H1 (cell line): ENCODE data around the gene MYH10.

Experiments used
- BCL11A ChIP-seq, 2 experiments: IDR thresholded peaks; one replicate each; pipeline ENCODE4 v1.6.1; 2011; ENCODE audit warnings: low read depth in 2 of 2, low read length in 2 of 2, mild to moderate bottlenecking in 2 of 2
- EP300 ChIP-seq, 2 experiments: IDR thresholded peaks; 1 replicate in 1 of 2; 2 replicates in 1 of 2; pipeline ENCODE4 v1.6.1; 2011 to 2012; ENCODE audit warnings: low read depth in 2 of 2, low read length in 2 of 2, mild to moderate bottlenecking in 2 of 2, borderline replicate concordance in 1 of 2, inconsistent platforms in 1 of 2, moderate library complexity in 1 of 2
- EZH2 ChIP-seq: fragments of 200-600 bp; sonication (generic); IDR thresholded peaks from 2 replicates; pipeline ENCODE4 v1.7.1; 2012; ENCODE audit warnings: low read depth, mild to moderate bottlenecking, moderate library complexity, low read length, inconsistent platforms; ENCODE audit not compliant: severe bottlenecking
- MAFK ChIP-seq: IDR thresholded peaks from 2 replicates; pipeline ENCODE4 v1.6.1; 2012; ENCODE audit warnings: low read depth, mild to moderate bottlenecking, improper control_type of control experiment, low read length
- POLR2A ChIP-seq, 2 experiments: IDR thresholded peaks; 1 replicate in 1 of 2; 2 replicates in 1 of 2; pipeline ENCODE4 v1.6.1; 2011; ENCODE audit warnings: low read depth in 2 of 2, low read length in 2 of 2, mild to moderate bottlenecking in 2 of 2; ENCODE audit errors: control extremely low read depth in 1 of 2
- POLR2AphosphoS5 ChIP-seq: IDR thresholded peaks from 2 replicates; pipeline ENCODE4 v1.6.1; 2011; ENCODE audit warnings: low read depth, low read length
- RFX5 ChIP-seq: IDR thresholded peaks from 2 replicates; pipeline ENCODE4 v1.6.1; 2011; ENCODE audit warnings: low read depth, low read length, improper control_type of control experiment, borderline replicate concordance
- RXRA ChIP-seq: IDR thresholded peaks from 2 replicates; pipeline ENCODE4 v1.6.1; 2011; ENCODE audit warnings: low read depth, mild to moderate bottlenecking, low read length, moderate library complexity; ENCODE audit not compliant: insufficient read depth
- SP2 ChIP-seq: IDR thresholded peaks from 2 replicates; pipeline ENCODE4 v1.6.1; 2012; ENCODE audit warnings: mild to moderate bottlenecking, low read length, inconsistent platforms
- SUZ12 ChIP-seq: fragments of 200-600 bp; sonication (generic); IDR thresholded peaks from 2 replicates; pipeline ENCODE4 v1.6.1; 2012; ENCODE audit warnings: mild to moderate bottlenecking, inconsistent platforms, low read length, moderate library complexity, mixed read lengths
- YY1 ChIP-seq: IDR thresholded peaks from 2 replicates; pipeline ENCODE4 v1.6.1; 2011; ENCODE audit warnings: low read depth, mild to moderate bottlenecking, low read length
- ZNF274 ChIP-seq: IDR thresholded peaks from 2 replicates; pipeline ENCODE4 v1.7.0; 2012; ENCODE audit warnings: low read length, borderline replicate concordance; ENCODE audit errors: extremely low read depth
- TF ChIP-seq, protein P1 (sequence below): IDR thresholded peaks from 2 replicates; pipeline ENCODE4 v1.6.1; 2012; ENCODE audit warnings: inconsistent platforms

DNA sequence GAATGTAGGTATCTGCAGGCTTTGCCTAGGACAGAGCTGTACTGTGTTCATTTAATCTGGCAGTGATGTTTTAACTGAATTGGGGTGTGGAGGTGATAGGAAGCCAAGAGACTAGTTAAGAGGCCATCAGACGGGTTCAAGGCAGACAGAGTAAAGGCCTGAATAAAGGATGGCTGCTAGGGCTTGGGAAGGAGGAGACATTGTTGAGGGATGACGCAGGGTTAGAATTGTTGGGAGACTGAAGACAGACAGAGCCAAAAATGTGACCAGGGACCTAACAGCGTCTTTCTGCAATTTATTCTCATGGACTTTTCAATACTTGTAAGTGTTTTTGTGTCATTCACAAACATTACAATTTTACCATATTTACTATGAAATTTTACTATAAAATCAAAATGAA, 48.6 kb upstream of the MYH10 start:
- TF ChIP-seq YY1 (no peak), ZNF274 (no peak), POLR2AphosphoS5 (no peak), BCL11A (IDR thresholded peaks at IDR 0.05; ENCODE audit: low read depth in 2 of 2, low read length in 2 of 2) (no peak), RFX5 (no peak), EP300 (IDR thresholded peaks at IDR 0.05; ENCODE audit: borderline replicate concordance in 1 of 2, low read depth in 2 of 2, low read length in 2 of 2) (no peak), POLR2A (IDR thresholded peaks at IDR 0.05; ENCODE audit: control extremely low read depth in 1 of 2, low read depth in 2 of 2, low read length in 2 of 2) (no peak), EZH2 (no peak), MAFK (no peak), RXRA (no peak), SP2 (no peak), SUZ12 (no peak)
- TF ChIP-seq, protein P1, sequence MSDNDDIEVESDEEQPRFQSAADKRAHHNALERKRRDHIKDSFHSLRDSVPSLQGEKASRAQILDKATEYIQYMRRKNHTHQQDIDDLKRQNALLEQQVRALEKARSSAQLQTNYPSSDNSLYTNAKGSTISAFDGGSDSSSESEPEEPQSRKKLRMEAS, result no peak
